Activated T-cell treated with anti-CD3 and anti-CD28 coated beads for 48 hours (primary cell): ENCODE measurements around the gene SH3GL2.
"Not testable (repeated sequence)": the region's sequence is repeated elsewhere in the genome, so short reads cannot be mapped to it uniquely, and the experiment has no call there.

Experiments
- DNase-seq: peaks from one replicate; pipeline ENCODE4 v3.0.0-alpha.2; 2020; ENCODE audit warnings: low read depth

The SH3GL2 gene

DNA sequence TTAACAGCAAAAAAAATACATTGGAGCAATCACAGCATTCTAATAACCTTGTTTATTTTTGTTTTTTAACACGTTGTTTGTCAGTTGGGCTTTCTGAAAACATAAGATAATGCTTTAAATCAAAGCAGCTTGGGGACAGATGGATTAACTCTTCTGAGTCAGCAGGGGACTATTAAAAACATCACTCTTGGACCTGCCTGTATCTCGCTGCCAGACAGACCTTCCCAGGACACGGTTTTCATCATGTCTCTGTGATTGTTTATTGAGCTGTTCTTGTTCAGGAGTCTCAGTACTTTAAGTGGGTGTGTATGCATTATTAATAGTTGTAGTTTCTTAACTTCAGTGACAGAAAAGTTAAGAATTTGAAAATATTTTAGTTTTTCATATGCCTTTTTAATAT, 173.2 kb downstream of the SH3GL2 start:
- no peak for DNase-seq

- no peak for DNase-seq
Measured at GRCh38 chr9:17757816-17758215, 178.9 kb downstream of the SH3GL2 start.

- no peak for DNase-seq
Measured at GRCh38 chr9:17760250-17760649, 181.4 kb downstream of the SH3GL2 start.

DNA sequence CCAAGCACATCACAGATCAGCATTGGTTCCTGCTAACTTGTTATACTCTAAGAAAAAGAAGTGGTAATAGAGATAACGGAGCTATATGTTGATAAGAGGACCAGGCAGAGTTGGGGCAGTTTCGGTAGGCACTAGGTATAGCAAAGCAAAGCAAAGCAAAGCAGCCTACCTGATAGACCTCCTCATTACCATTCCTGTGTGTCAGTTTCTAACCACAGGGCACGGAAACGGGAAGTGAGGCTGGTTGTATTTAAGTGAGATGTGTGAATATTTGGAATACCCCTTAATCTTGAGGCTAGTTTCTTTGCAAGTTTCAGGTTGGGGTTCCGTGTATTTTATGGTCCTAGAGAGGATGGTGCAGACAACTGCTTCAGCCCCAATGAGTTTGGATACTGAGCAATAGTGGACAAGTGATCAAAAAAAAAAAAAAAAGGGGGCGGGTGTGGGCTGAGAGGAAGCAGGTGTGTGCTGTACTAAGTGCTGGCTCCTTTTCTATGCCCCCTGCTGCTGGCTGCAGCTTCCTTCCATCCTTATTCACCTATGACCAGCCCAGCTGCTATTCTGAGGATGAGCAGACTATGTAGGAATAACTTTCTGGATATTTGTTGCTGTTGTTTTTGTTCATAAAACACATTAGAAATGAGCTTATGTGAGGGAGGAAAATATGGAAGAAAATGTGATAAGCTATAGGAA, 183.3 kb downstream of the SH3GL2 start:
- no peak for DNase-seq

DNA sequence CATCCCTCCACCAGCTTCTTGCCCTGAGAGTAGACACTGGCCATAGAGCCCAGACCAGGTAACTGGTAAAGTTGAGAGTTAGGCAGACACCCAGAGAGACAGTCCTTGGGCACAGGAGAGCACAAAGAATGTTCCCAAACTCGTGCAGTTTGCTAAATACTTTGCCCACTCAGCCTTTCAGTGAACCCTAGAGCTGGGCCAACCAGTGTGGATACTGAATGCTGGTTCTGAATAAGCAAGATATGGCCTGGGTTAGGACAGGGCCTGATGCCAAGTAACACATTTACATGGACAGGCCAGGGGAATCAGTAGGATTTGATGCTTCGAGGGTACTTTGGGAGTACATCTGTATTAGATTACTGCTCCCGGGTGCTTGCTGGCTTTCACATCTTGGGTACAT, 185.4 kb downstream of the SH3GL2 start:
- DNase-seq, result no peak

DNA sequence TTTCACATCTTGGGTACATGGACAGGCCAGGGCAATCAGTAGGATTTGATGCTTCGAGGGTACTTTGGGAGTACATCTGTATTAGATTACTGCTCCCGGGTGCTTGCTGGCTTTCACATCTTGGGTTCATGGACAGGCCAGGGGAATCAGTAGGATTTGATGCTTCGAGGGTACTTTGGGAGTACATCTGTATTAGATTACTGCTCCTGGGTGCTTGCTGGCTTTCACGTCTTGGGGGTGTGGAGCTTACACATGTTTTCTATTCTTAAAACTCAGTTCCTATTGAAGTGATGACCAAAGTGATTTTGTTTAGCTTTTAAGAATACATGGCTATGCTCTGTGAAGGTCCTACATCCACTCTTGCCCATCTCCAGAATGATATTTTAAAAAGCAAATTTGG, 186.3 kb downstream of the SH3GL2 start:
- DNase-seq, result not testable (repeated sequence)

- DNase-seq, result no peak
Measured at GRCh38 chr9:17772223-17772622, 193.4 kb downstream of the SH3GL2 start.

DNA sequence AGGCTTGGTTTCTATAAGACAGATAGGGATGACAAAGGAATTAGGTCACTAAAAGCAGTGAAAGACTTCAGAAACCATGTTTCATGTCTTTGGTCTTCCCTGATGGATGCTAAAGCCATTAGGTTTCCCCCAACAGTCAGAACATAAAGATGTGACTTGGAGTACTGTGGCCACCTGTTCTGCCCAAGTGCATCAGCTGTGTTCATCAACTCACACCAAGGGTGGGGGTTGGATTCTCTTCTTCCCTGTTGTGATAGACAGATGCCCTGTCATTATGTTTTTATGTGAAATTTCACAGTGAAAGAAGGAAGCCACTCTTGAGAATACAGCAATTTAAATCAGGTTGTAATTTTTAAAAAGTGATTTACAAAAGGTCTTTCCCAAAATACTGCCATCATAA, 196.8 kb downstream of the SH3GL2 start:
- DNase-seq, result no peak

- no peak for DNase-seq
Measured at GRCh38 chr9:17776735-17777134, 197.9 kb downstream of the SH3GL2 start.

- DNase-seq, result no peak
Measured at GRCh38 chr9:17777465-17777864, 198.6 kb downstream of the SH3GL2 start.

GRCh38 chr9:17782430-17783149, 203.7 kb downstream of the SH3GL2 start:
- no peak for DNase-seq

DNA sequence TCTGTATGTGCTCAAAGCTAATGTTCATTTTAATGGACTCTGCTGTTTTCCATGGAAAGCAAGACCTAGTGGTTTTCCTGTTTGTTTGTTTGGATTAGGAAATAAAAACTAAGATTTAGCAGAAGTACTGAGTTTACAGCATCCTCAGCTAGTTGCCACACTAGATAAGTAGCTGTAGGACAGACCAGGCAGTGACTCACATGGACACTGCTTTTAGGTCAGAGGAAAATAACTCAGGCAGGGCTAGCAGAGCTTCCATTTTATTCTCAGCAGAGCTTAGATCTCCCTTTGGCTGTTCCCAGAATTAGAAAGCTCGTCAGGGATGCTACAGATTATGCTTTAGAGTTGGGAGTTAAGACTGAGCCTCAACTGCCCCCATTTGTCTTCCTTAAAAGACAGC, 204.4 kb downstream of the SH3GL2 start:
- DNase-seq, result no peak

DNA sequence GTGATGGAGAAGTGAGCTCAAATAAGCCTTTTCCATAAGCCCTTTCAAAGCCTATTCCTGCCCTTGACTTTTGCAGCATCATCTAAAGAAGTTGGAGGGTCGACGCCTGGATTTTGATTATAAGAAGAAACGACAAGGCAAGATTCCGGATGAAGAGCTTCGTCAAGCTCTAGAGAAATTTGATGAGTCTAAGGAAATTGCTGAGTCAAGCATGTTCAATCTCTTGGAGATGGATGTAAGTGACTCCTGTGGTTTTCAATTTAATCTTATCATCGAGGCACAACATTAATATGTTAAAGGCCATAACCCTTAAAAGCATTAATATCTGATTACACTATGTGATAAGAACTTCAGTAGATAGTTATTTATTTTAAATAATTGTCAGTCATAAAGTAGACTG, 210.4 kb downstream of the SH3GL2 start:
- DNase-seq, result no peak

GRCh38 chr9:17793713-17794622, 215.1 kb downstream of the SH3GL2 start:
- no peak for DNase-seq

DNA sequence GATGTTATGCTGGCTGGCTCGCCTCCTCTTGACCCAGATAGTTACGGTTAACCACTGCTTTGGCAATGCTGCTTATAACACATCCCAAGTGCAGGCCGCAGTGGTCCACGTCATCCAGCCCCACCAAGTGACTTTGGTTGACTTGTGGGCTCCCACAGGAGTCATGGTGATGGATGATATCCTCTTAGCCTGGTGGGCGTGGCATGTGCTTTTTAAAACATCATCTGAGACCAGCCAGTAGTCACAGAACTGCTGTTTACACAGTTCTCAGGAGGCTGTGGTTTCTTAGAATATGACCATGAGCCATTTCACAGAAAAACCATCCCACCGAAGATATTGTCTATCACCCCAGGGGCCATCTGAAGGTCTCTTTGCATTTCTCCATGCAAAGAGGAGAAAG, 216.9 kb downstream of the SH3GL2 start:
- no peak for DNase-seq

GRCh38 chr9:17799369-17799768, 220.5 kb downstream of the SH3GL2 start:
- DNase-seq, result no peak

- no peak for DNase-seq
Measured at GRCh38 chr9:17800418-17800817, 221.6 kb downstream of the SH3GL2 start.

DNA sequence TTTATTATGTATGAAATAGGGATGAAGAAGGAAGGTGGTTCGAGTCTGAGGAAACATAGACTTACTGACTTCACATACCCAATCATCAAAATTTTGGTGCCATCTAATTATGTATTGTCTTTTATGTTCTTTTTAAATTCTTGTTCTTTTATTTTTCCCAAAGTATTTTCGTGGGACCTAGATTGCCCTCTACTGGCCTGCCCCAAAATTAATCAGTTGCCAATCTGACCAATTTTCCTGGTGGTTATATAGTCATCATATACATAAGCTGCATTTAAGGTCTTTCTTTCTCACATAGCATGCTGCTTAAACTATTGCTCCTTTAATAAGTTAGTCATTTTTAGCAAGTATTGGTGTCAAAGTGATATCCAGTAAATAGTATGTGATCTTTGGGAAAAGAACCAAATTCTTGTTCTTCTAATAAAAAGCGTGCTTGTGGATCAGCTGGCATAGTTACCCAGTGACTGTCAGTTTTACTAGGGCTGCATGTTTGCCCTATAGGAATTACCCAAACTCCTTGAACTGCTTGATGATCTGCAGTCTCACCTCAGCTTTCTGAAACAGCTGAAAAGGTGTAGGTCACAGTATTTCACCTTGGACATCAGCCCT, 223.5 kb downstream of the SH3GL2 start:
- no peak for DNase-seq

- DNase-seq, result no peak
Measured at GRCh38 chr9:17807613-17808282, 228.9 kb downstream of the SH3GL2 start.

- no peak for DNase-seq
Measured at GRCh38 chr9:17810317-17810716, 231.5 kb downstream of the SH3GL2 start.

- DNase-seq, result no peak
Measured at GRCh38 chr9:17810728-17811571, 232.1 kb downstream of the SH3GL2 start.
